HCT116 (cell line): Measurements from ENCODE around the gene RAD23A. TPM values are rescaled to one million over a fixed set of nuclear protein-coding genes. Genes with fewer than 3 reads are reported as not detected.

Source experiments
- ATAC-seq: fragments of 200-7000 bp; cut with Tn5 transposase; 2 replicates; pipeline ENCODE4 v1.9.1; 2020; ENCODE audit warnings: mild to moderate bottlenecking, moderate library complexity
- BruUV-seq: library from RNA; stranded (reverse); fragments of 400-500 nt; replicated peaks from 2 replicates; lab custom pipeline; 2021; lab: Mats Ljungman, UMichigan
- CTCF ChIA-PET: fragments of 300-600 bp; sonication (Branson Sonifier 250); formaldehyde crosslinking; loops from one replicate; lab custom pipeline; 2021; ENCODE audit warnings: antibody characterized with exemption; lab: Charles Lee
- POLR2A ChIA-PET: fragments of 300-600, 350-600 bp; sonication (Branson Sonifier 250); formaldehyde crosslinking; loops from one replicate; lab custom pipeline; 2021; ENCODE audit warnings: antibody characterized with exemption; lab: Charles Lee
- RAD21 ChIA-PET, 2 experiments: fragments of 300-600 bp; sonication (Branson Sonifier 250); formaldehyde crosslinking; loops; one replicate each; lab custom pipeline; 2023; ENCODE audit warnings: low total read pairs in 2 of 2; ENCODE audit not compliant: uncharacterized antibody in 2 of 2, unreplicated experiment in 2 of 2, low non-redundant PET in 1 of 2; lab: Charles Lee
- DNase-seq: peaks from one replicate; pipeline ENCODE4 v3.0.0-alpha.2; 2010; ENCODE audit warnings: low read depth, low spot score
- H2AFZ ChIP-seq: fragments of 200-600 bp; shearing (Covaris generic), sonication (generic); 2 replicates; pipeline ENCODE4 v1.6.1; 2017; ENCODE audit warnings: low read depth, mixed run types, mixed read lengths, antibody characterized with exemption, low read length; ENCODE audit not compliant: poor library complexity, severe bottlenecking
- H3K27ac ChIP-seq: 2 replicates; pipeline ENCODE4 v1.5.1; 2012; ENCODE audit warnings: low read depth, low read length
- H3K27me3 ChIP-seq: fragments of 200-600 bp; sonication (generic); 2 replicates; pipeline ENCODE4 v1.6.1; 2016; ENCODE audit warnings: mixed run types, low read length, mixed read lengths; ENCODE audit not compliant: insufficient read depth
- H3K36me3 ChIP-seq, 2 experiments: fragments of 200-500 bp in 1 of 2; fragments of 200-600 bp in 1 of 2; sonication (Bioruptor generic) in 1 of 2; sonication (generic) in 1 of 2; 2 replicates each; pipeline versions ENCODE4 v1.5.1 to v1.6.1; 2014 to 2016; ENCODE audit warnings: low read length in 2 of 2, inconsistent platforms in 1 of 2, mixed read lengths in 1 of 2, mixed run types in 1 of 2; ENCODE audit not compliant: insufficient read depth in 2 of 2, control insufficient read depth in 1 of 2
- H3K4me1 ChIP-seq, 2 experiments: fragments of 200-600 bp in 1 of 2; sonication (generic) in 1 of 2; 2 replicates each; pipeline versions ENCODE4 v1.5.1 to v1.6.1; 2012 to 2017; ENCODE audit warnings: low read length in 2 of 2, inconsistent platforms in 1 of 2, mild to moderate bottlenecking in 1 of 2, mixed read lengths in 1 of 2, mixed run types in 1 of 2, moderate library complexity in 1 of 2; ENCODE audit not compliant: insufficient read depth in 2 of 2, control insufficient read depth in 1 of 2
- H3K4me2 ChIP-seq: fragments of 200-600 bp; sonication (generic); 2 replicates; pipeline ENCODE4 v1.6.1; 2017; ENCODE audit warnings: mixed run types, low read length, mixed read lengths
- H3K4me3 ChIP-seq, 2 experiments: fragments of 200-600 bp in 1 of 2; sonication (generic) in 1 of 2; replicated peaks in 1 of 2; 2 replicates each; pipeline ENCODE4 v1.5.1; 2011 to 2016; ENCODE audit warnings: low read length in 2 of 2, control low read depth in 1 of 2, low read depth in 1 of 2, mild to moderate bottlenecking in 1 of 2, mixed read lengths in 1 of 2, mixed run types in 1 of 2
- H3K79me2 ChIP-seq: fragments of 200-600 bp; sonication (generic); 2 replicates; pipeline ENCODE4 v1.6.1; 2017; ENCODE audit warnings: mild to moderate bottlenecking, mixed run types, low read length, moderate library complexity, mixed read lengths; ENCODE audit not compliant: insufficient read depth
- H3K9ac ChIP-seq: fragments of 200-600 bp; sonication (generic); 2 replicates; pipeline ENCODE4 v1.6.1; 2016; ENCODE audit warnings: low read length, mixed read lengths
- H3K9me2 ChIP-seq: fragments of 200-600 bp; sonication (generic), shearing (Covaris generic); 2 replicates; pipeline ENCODE4 v1.6.1; 2017; ENCODE audit warnings: mixed run types, mild to moderate bottlenecking, moderate library complexity; ENCODE audit not compliant: insufficient read depth
- H3K9me3 ChIP-seq, 2 experiments: fragments of 200-500 bp in 1 of 2; fragments of 200-600 bp in 1 of 2; sonication (Bioruptor generic) in 1 of 2; sonication (generic) in 1 of 2; 2 replicates each; pipeline ENCODE4 v1.6.1; 2014 to 2017; ENCODE audit warnings: low read length in 2 of 2, mixed read lengths in 2 of 2, inconsistent platforms in 1 of 2, low read depth in 1 of 2, mild to moderate bottlenecking in 1 of 2, mixed run types in 1 of 2, moderate library complexity in 1 of 2; ENCODE audit not compliant: control insufficient read depth in 1 of 2, insufficient read depth in 1 of 2
- H4K20me1 ChIP-seq: fragments of 200-600 bp; sonication (generic), shearing (Covaris generic); 2 replicates; pipeline ENCODE4 v1.6.1; 2017; ENCODE audit warnings: mixed run types, mild to moderate bottlenecking, moderate library complexity; ENCODE audit not compliant: insufficient read depth
- EZH2 ChIP-seq: fragments of 200-600 bp; sonication (generic); IDR thresholded peaks from 2 replicates; pipeline ENCODE4 v1.6.1; 2017; ENCODE audit warnings: antibody characterized with exemption, mixed run types
- EZH2phosphoT487 ChIP-seq: fragments of 200-600 bp; IDR thresholded peaks from 2 replicates; pipeline ENCODE4 v1.6.1; 2018; ENCODE audit warnings: antibody characterized with exemption, borderline replicate concordance
- FOSL1 ChIP-seq: IDR thresholded peaks from 2 replicates; pipeline ENCODE4 v1.6.1; 2012; ENCODE audit warnings: low read depth
- JUND ChIP-seq: IDR thresholded peaks from 2 replicates; pipeline ENCODE4 v1.6.1; 2012
- POLR2AphosphoS5 ChIP-seq: IDR thresholded peaks from 2 replicates; pipeline ENCODE4 v1.6.1; 2011; ENCODE audit warnings: mild to moderate bottlenecking, low read depth, low read length, moderate library complexity
- SIN3A ChIP-seq: IDR thresholded peaks from 2 replicates; pipeline ENCODE4 v1.6.1; 2012; ENCODE audit warnings: low read depth
- SRF ChIP-seq: IDR thresholded peaks from 2 replicates; pipeline ENCODE4 v1.6.1; 2012; ENCODE audit warnings: low read depth
- TCF7L2 ChIP-seq: IDR thresholded peaks from 2 replicates; pipeline ENCODE4 v1.7.0; 2011; ENCODE audit warnings: borderline replicate concordance, inconsistent platforms; ENCODE audit not compliant: insufficient read depth, insufficient read length; ENCODE audit errors: extremely low read depth
- YY1 ChIP-seq: IDR thresholded peaks from 2 replicates; pipeline ENCODE4 v1.6.1; 2011; ENCODE audit warnings: low read length, low read depth, moderate library complexity, mild to moderate bottlenecking; ENCODE audit not compliant: insufficient replicate concordance; ENCODE audit errors: extremely low read depth
- ZBTB33 ChIP-seq: IDR thresholded peaks from 2 replicates; pipeline ENCODE4 v1.6.1; 2011; ENCODE audit warnings: mild to moderate bottlenecking, low read length, moderate library complexity; ENCODE audit not compliant: insufficient replicate concordance; ENCODE audit errors: extremely low read depth
- intact Hi-C: fragments of 100-400 bp; cut with micrococcal nuclease; formaldehyde crosslinking; loops from 2 replicates; pipeline ENCODE4 v1.10.0; 2022
- total RNA-seq: library from RNA; stranded (reverse); gene quantifications from one replicate; pipeline ENCODE4 v1.2.1, GENCODE V29; 2021; ENCODE audit not compliant: unreplicated experiment
- TF ChIP-seq, protein P1 (sequence below): IDR thresholded peaks from 2 replicates; pipeline ENCODE4 v1.6.1; 2012
- TF ChIP-seq, protein P2 (sequence below), 3 experiments: fragments of 200-600 bp in 1 of 3; sonication (generic) in 1 of 3; IDR thresholded peaks in 2 of 3; conservative IDR thresholded peaks in 1 of 3; 2 replicates each; pipeline ENCODE4 v1.5.1; 2012 to 2017; ENCODE audit warnings: low read depth in 2 of 3, low read length in 2 of 3, antibody characterized with exemption in 1 of 3, borderline replicate concordance in 1 of 3, control low read depth in 1 of 3, mild to moderate bottlenecking in 1 of 3, mixed read lengths in 1 of 3, mixed run types in 1 of 3, moderate library complexity in 1 of 3; ENCODE audit not compliant: insufficient read depth in 1 of 3

Gene RAD23A
- total RNA-seq, 1 experiment from 2014 or later, result 163 TPM

DNA sequence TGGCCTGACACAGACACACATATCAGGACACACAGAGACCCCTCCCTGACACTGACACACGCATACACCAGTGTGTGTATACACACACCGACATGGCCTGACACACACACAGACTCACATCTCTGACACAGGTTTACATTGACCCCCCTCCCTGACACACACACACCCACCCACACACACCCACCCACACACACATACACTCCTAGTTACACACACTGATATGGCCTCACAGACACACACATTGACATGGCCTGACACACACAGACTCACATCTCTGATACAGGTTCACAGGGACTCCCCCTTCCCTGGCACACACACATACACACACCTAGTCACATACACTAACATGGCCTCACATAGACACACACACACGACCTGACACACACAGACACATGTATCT lies 45.2 kb downstream of the RAD23A start:
- H3K4me2 ChIP-seq, result no peak overlapping the region
- TF ChIP-seq FOSL1 (no peak), SIN3A (no peak), ZBTB33 (no peak), EZH2phosphoT487 (no peak), TCF7L2 (no peak), SRF (no peak), YY1 (no peak), POLR2AphosphoS5 (no peak), EZH2 (no peak), JUND (no peak)
- TF ChIP-seq, protein P1, sequence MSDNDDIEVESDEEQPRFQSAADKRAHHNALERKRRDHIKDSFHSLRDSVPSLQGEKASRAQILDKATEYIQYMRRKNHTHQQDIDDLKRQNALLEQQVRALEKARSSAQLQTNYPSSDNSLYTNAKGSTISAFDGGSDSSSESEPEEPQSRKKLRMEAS, result no peak
- TF ChIP-seq, protein P2, sequence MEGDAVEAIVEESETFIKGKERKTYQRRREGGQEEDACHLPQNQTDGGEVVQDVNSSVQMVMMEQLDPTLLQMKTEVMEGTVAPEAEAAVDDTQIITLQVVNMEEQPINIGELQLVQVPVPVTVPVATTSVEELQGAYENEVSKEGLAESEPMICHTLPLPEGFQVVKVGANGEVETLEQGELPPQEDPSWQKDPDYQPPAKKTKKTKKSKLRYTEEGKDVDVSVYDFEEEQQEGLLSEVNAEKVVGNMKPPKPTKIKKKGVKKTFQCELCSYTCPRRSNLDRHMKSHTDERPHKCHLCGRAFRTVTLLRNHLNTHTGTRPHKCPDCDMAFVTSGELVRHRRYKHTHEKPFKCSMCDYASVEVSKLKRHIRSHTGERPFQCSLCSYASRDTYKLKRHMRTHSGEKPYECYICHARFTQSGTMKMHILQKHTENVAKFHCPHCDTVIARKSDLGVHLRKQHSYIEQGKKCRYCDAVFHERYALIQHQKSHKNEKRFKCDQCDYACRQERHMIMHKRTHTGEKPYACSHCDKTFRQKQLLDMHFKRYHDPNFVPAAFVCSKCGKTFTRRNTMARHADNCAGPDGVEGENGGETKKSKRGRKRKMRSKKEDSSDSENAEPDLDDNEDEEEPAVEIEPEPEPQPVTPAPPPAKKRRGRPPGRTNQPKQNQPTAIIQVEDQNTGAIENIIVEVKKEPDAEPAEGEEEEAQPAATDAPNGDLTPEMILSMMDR (IDR thresholded peaks at IDR 0.05 in 2 of 3, conservative IDR thresholded peaks at IDR 0.05 in 1 of 3; ENCODE audit: borderline replicate concordance in 1 of 3, insufficient read depth in 1 of 3, low read depth in 2 of 3, low read length in 2 of 3), result no peak

More for the DNA sequence above, 45.2 kb downstream of the RAD23A start:
- Histone ChIP-seq H2AFZ (no peak overlapping the region), H3K4me1 (peaks cover 2 to 10% of the 10 kb centered on the region in 2 experiments; a peak in 3 of 4 replicates), H3K9me2 (no peaks in the 10 kb centered on the region), H3K9me3 (no peaks in the 10 kb centered on the region), H3K79me2 (no peaks in the 10 kb centered on the region), H4K20me1 (no peaks in the 10 kb centered on the region), H3K4me3 (no peak overlapping the region), H3K27ac (no peak overlapping the region), H3K27me3 (no peaks in the 10 kb centered on the region), H3K36me3 (no peaks in the 10 kb centered on the region), H3K9ac (no peak overlapping the region)
- ChIA-PET RAD21 (no interaction called here), CTCF (no interaction called here), POLR2A (no interaction called here)
- ATAC-seq (no peak), DNase-seq (no peak)
- no TSS peak for BruUV-seq
- intact Hi-C loops, result no loop called here
